GM19468 (cell line): ENCODE results near the gene ZNF568.

Experiments used
- ATAC-seq: cut with Tn5 transposase; IDR thresholded peaks from one replicate; pipeline ENCODE4 v1.9.1; 2021; ENCODE audit warnings: mild to moderate bottlenecking, moderate library complexity, moderate number of reproducible peaks; ENCODE audit not compliant: unreplicated experiment; ENCODE audit errors: extremely low read depth

The ZNF568 gene

DNA sequence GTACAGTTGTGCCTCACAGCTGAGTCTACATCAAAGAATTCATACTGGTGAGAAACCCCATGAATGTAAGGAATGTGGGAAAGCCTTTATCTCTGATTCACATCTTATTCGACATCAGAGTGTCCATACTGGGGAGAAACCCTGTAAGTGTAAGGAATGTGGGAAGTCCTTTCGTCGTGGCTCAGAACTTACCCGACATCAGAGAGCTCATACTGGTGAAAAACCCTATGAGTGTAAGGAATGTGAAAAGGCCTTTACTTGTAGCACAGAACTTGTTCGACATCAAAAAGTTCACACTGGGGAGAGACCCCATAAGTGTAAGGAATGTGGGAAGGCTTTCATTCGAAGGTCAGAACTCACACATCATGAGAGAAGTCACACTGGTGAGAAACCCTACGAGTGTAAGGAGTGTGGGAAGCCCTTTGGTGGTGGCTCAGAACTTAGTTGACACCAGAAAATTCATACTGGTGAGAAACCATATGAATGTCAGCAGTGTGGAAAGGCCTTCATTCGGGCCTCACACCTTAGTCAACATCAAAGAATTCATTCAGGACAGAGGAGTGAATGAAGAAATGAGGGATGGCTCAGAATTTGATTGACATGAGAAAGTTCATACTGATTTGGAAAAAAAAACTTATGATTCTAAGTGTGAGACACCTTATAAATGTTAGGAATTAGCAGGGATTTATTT lies 81.2 kb downstream of the ZNF568 start:
- ATAC-seq = no peak

DNA sequence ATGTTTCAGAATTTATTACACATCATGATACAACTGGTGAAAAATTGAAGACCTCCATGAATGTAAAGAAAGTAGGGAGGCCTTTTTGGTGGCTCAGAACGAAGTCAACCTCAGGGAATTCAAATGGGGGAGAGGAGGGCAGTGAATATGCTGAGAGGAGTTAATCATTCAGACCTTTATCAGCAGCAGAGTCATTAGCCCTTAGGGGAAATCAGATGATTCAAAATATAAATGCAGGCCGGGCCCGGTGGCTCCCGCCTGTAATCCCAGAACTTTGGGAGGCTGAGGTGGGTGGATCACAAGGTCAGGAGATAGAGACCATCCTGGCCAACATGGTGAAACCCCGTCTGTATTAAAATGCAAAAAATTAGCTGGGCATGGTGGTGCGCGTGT lies 81.7 kb downstream of the ZNF568 start:
- ATAC-seq = no peak

DNA sequence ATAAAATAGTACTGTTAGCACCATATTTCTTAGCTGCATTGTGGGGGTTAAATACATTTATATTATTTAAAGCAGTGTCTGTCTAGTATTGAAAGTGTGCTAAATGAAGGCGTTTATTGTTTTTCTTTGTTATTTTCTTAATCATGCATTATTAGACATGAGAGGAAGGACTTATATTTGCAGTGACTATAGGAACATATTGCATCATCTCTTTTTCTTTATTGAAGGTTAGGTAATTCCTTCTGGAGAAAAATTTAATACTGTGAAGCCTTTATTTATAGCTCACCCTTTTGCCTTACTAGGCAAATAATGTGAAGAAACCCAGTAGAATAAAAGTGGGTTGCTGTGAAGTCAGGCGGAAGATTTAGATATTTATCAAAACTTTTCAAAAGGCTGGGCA lies 83.2 kb downstream of the ZNF568 start:
- no peak for ATAC-seq

DNA sequence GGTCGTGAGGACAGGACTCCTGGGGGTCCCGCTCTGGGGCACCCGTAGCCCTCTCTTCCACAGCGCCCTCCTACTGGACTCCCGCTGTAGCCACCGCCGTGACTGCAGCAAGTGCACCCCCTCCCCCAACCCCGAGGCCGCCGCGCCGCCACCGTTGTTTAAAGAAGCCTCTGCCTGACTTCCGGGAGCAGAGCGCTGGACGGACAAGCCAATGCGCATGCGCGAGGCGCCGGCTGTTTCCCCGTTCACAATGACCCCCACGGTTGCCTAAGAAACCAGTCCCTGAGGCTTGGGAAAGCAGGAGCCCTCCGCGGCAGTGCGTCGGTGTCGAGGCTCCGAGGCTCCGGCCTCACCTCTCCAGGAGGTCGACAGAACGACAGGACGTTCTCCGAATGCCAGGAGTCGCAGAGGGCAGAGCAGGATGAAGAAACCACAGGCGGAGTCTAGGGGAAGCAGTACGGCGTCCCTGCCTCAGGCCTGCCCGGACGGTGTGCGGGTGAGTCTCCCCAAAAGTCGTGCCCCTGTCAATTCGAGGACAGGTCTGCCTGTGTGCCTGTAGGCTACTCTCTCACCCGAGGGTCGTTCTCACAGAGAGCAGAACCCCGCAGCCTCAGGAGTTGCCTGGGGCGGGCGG lies 91.6 kb downstream of the ZNF568 start:
- ATAC-seq = no peak

DNA sequence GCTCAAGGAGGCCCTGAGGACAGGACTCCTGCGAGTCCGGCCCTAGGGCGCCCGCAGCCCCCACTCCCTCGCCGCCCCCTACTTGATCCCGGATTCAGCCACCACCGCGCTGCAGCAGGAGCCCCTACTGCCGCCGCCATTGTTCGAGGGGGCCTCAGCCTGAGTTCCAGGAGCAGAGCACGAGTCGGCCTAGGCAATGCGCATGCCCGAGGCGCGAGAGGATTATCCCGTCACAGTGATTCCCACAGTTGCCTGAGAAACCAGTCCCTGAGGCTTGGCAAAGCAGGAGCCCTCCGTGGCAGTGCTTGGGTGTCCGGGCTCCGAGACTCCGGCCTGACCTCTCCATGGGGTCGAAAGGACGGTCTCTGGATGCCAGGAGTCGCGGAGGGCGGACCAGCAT lies 93.7 kb downstream of the ZNF568 start:
- no peak for ATAC-seq

DNA sequence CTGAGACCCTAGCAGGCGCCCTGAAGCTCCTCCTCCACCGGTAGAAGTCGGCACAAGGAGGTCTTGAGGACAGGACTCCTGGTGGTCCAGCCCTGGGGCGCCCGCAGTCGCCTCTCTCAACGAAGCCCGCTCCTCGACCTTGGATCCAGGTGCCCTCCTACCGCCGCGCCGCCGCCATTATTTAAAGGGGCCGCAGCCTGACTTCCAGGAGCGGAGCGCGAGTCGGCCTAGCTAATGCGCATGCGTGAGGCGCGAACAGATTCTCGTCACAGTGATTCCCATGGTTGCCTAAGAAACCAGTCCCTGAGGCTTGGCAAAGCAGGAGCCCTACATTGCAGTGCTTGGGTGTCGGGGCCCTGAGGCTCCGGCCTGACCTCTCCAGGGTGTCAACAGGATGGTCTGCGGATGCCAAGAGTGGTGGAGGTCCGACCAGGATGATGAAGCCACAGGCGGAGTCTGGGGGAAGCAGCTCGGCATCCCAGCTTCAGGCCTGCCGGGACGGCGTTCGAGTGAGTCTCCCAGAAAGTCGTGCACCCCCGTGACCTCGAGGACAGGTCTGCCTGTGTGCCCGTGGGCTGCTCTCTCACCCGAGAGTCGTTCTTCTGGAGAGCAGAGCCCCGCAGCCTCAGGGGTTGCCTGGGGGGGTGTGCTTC lies 96.1 kb downstream of the ZNF568 start:
- no peak for ATAC-seq

DNA sequence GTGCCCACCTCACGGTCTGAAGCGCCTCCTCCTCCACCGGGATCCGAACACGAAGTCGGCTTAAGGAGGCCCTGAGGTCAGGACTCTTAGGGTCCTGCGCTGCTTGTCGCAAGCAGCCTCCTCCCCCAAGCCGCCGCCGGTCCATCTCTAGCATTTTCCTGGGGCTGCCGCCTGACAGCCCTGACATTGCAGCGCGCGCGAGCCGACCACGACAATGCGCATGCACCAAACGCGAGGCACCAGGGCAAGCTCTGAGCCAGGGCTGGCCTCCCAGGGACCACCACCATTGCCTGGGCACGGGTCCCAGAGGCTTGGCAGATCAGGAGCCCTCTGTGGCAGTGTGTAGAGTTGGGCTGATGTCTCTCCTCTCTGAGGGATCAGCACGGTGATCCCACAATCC lies 98.3 kb downstream of the ZNF568 start:
- ATAC-seq = no peak

DNA sequence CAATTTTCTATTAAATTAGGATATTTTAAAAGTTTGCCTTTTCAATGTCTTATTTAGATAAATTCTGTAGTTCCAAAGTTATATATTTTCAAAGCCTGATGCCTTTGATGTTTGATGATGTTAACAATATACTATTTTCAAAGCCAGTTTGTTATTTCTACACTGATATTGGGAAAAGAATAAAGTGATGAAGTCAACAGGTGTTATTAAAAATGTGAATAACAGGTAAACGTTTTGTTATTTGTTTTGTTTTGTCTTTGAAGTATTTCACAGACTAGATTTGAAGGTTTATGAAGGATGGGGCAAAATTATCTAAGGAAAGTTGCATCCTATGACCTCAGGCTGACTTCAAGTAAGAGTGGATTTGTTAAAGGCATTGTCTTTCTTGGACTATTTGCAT lies 129.0 kb downstream of the ZNF568 start:
- ATAC-seq = no peak
